Right cardiac atrium (tissue), 5 donors: ENCODE data around the gene RNASEH2A. TPM values are rescaled to one million over a fixed set of nuclear protein-coding genes. Genes with fewer than 3 reads are reported as not detected.

Experiments used
- ATAC-seq, 2 donors: fragments of 200-7000 bp; cut with Tn5 transposase; one replicate each; pipeline versions ENCODE4 v1.8.0 to v1.9.1; 2020; ENCODE audit warnings: moderate library complexity in 2 of 2, mild to moderate bottlenecking in 1 of 2
- DNase-seq, 3 donors: peaks; one replicate each; pipeline ENCODE4 v3.0.0-alpha.2; 2020
- H3K27ac ChIP-seq: one replicate; pipeline ENCODE4 v1.5.1; 2013; ENCODE audit warnings: mild to moderate bottlenecking, low read length, control low read depth, moderate library complexity
- H3K27me3 ChIP-seq: one replicate; pipeline ENCODE4 v1.6.1; 2013; ENCODE audit not compliant: control insufficient read depth, insufficient read depth
- H3K4me1 ChIP-seq: one replicate; pipeline ENCODE4 v1.6.1; 2013; ENCODE audit warnings: low read length; ENCODE audit not compliant: control insufficient read depth, insufficient read depth
- H3K4me3 ChIP-seq: one replicate; pipeline ENCODE4 v1.5.1; 2013; ENCODE audit warnings: low read length, control low read depth
- H3K9me3 ChIP-seq: one replicate; pipeline ENCODE4 v1.6.1; 2013; ENCODE audit warnings: low read length; ENCODE audit not compliant: control insufficient read depth
- WGBS: extraction: QIAGEN DNeasy Blood & Tissue Kit; methylation state at CpG from one replicate; pipeline ENCODE4 v1.1.7; 2013; 5-methylcytosine and 5-hydroxymethylcytosine counted together
- intact Hi-C, 4 donors: fragments of 100-400 bp; cut with DNase I; formaldehyde crosslinking; loops; one replicate each; pipeline versions ENCODE4 v1.11.0 to v1.14.0; 2022 to 2023
- polyA plus RNA-seq: library from polyadenylated mRNA; stranded (reverse); fragments of 200-250 nt; gene quantifications from one replicate; pipeline ENCODE4 v1.2.3, GENCODE V29; 2013
- total RNA-seq, 4 donors: library from RNA; stranded (reverse); fragmentation: NEBNext Ultra II Directional; extraction: Animal tissue kit (Norgen Biotek cat#: 25700); gene quantifications; one replicate each; pipeline ENCODE4 v1.2.1, GENCODE V29; 2021
- donor health status: healthy with polysubstance abuse.
- donor health status: DM: no; HTN: yes; CAD: no.
- donor health status: DM: no; HTN: no; CAD: no.
- donor health status: DM: no; HTN: yes; CAD: no; lungs with severe emphysema.
- donor health status: DM: yes; HTN: yes; CAD: no.

The RNASEH2A gene
- total and polyA plus RNA-seq, 5 donors = 2.6 to 4.6 (median 3.5) TPM

DNA sequence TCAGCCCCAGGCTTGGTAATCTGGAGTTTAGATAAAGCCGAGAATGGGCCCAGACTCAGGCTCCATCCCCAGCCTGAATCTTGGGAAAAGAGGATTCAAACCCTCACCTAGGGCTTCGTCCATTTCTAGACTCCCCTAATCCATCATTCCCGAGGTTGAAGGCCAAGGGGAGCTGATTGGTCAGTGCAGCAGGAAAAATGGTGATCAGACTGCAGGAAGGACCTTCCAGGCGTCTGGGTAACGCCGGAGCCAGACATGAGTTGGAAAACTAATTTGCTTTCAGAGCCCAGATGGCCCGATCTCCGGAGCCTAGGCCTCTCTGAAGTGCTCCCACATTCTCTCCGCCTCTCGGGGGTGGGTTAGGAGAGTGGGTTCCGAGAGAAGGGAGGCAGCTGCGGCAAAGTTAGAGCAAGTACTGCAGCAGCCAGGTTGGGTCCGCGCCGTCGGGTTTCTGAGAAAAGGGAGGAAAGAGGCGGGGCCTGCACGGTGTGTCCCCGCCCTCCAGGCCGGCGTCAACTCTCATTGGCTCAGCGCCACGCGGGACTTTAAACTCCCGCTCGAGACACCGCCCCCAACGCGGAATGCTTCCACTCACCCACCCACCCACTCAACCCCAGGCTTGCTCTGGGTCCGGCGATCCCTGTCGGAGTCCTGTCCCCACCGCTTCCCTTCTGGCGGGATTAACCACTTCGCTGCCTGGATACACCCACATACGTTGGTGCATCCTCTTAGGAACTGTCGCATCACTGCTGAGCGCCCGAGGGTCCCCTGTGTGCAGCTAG, 28.8 kb downstream of the RNASEH2A start:
- 7% methylated on average over 39 of the region's 39 CpGs for WGBS
- DNase-seq (peak; percentile 31 to 70 (median 62)), ATAC-seq (no peak)
- Histone ChIP-seq H3K27ac (no peak overlapping the region), H3K4me1 (peaks cover 2% of the 10 kb centered on the region), H3K9me3 (no peaks in the 10 kb centered on the region), H3K4me3 (no peak overlapping the region), H3K27me3 (no peaks in the 10 kb centered on the region)
- intact Hi-C loops = no loop called here

DNA sequence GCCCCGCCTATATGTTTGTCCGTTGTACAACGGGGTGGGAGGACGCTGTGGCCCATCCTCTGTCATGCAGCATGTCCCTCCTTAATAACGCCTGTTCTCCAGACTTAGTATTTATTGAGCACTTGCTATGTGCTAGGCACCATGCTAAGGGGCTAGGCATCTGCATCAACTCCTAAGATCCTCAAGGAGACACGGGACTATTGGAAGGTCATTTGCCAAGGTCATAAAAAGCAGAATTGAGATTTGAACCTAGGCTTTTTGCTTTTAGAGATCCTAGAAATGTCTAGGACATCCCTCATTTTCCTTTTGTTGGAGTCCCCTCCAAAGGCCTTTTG, 30.1 kb downstream of the RNASEH2A start:
- DNase-seq = no peak
- Histone ChIP-seq H3K4me1 (peaks cover 2% of the 10 kb centered on the region), H3K27me3 (no peaks in the 10 kb centered on the region)

DNA sequence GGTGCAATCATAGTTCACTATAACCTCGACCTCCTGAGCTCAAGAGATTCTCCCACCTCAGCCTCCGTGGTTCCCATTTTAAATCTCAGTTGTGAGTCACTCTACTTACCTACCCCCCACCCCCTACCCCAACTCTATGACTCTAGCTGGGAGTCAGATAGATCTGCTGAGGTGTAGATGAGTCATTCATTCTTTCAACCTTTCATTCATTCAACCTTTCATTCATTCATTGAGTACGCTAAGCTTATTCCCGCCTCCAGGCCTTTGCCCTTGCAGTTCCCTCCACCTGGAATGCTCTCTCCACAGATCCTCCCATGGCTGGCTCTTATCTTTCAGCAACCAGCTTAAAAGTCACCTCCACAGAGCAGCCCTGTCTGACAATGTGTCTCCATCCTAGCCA, 30.8 kb downstream of the RNASEH2A start:
- no peak overlapping the region for H3K27ac ChIP-seq
- H3K4me1 ChIP-seq = peaks cover 2% of the 10 kb centered on the region
- no peak for ATAC-seq
- DNase-seq = no peak
- 84% methylated on average over 4 of the region's 4 CpGs for WGBS
- intact Hi-C loops = no loop called here
- H3K4me3 ChIP-seq = no peak overlapping the region
- no peaks in the 10 kb centered on the region for H3K9me3 ChIP-seq
- H3K27me3 ChIP-seq = no peaks in the 10 kb centered on the region

More for the DNA sequence above, 30.1 kb downstream of the RNASEH2A start:
- 7% methylated on average over 6 of the region's 6 CpGs for WGBS
- no peak for ATAC-seq
- Histone ChIP-seq H3K4me3 (no peak overlapping the region), H3K27ac (no peak overlapping the region), H3K9me3 (no peaks in the 10 kb centered on the region)
- intact Hi-C loops = no loop called here

DNA sequence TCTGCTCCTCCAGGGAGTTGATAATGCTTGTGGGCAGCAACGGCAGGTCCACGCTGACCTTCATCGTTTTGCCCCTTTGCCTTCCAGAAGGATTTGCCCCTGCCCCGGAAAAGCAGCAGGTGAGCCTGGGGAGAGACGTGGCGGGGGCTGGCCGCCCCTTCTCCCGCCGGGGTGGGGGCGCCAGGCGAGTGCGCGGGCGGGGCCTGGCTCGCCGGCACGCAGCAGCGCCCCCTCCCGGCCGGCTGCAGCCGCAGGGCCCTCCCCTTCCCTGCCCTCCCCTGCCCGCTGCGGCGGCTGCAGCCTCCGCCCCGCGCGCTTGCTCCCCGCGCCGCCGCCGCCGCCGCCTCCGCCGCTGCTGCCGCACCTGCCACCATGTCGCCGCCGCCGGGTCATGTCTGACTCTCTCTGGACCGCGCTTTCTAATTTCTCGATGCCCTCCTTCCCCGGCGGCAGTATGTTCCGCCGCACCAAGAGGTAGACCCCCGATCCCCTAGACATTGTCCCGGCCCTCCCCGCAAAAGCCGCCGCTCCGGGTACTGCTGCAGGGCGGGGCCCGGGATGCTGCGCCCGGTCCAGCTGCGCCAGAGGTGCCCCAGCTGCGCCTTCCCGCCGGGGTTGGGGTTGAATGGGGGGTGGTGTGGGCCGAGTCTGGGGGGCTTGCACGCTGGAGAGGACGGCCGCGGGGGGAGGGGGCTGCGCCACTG, 31.9 kb downstream of the RNASEH2A start, which contains the start of gene MAST1:
Gene MAST1, plus strand, starts transcription at position 334 of the 704 bp plus-strand sequence. Its CDS starts 58 bp downstream, at position 392.
- Histone ChIP-seq H3K9me3 (no peaks in the 10 kb centered on the region), H3K27ac (no peak within 1 kb of the TSS), H3K27me3 (no peaks in the 10 kb centered on the region), H3K4me1 (peaks cover 2% of the 10 kb centered on the region), H3K4me3 (peak within 1 kb of the TSS; percentile 38)
- intact Hi-C loops = no loop called here
- 1% methylated on average over 67 of the region's 69 CpGs for WGBS
- peak; percentile 44 to 47 for ATAC-seq
- DNase-seq = peak; percentile 18 to 68 (median 62)

DNA sequence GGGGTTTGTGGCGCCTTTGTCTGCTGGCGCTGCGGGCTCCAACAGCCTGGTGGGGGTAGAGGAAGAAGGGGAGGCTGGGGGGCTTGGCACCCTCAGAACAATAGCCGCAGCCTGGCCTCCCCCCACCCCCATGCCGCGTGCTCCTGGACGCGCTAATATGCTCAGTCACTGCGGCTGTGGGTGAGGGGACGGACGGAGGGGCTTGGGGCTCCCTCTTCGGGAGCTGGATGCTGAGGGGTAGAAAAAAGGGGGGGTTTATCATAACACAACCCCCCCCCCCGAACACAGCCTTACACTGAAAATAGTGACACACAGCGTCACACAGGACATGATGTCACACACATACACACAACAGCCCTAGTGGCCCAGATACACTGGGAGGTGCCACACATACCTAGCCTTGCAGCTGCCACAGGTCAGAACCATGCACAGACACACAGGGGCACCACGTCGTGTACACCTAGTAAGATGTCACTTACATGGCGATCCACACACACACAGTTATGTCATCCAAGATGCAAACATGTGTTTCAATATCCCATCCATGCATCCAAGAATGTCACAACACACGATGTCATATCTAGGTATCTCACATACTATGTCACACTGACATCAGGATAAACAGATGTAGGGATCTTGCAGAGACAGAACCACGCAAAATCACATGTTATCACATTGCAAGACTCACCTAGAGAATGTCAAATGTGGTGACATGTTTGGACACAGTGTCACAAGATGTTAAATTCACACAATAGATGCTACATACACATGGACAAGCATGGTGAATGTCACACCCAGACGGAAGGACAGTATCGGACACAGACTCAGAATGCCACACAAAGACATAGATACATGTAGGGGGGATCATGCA, 32.7 kb downstream of the RNASEH2A start:
- WGBS = 20% methylated on average over 21 of the region's 21 CpGs
- DNase-seq (no peak), ATAC-seq (no peak)
- Histone ChIP-seq H3K27me3 (no peaks in the 10 kb centered on the region), H3K27ac (no peak overlapping the region), H3K4me1 (peaks cover 2% of the 10 kb centered on the region), H3K9me3 (no peaks in the 10 kb centered on the region), H3K4me3 (peak overlapping the region; percentile 38)
- intact Hi-C loops = no loop called here

DNA sequence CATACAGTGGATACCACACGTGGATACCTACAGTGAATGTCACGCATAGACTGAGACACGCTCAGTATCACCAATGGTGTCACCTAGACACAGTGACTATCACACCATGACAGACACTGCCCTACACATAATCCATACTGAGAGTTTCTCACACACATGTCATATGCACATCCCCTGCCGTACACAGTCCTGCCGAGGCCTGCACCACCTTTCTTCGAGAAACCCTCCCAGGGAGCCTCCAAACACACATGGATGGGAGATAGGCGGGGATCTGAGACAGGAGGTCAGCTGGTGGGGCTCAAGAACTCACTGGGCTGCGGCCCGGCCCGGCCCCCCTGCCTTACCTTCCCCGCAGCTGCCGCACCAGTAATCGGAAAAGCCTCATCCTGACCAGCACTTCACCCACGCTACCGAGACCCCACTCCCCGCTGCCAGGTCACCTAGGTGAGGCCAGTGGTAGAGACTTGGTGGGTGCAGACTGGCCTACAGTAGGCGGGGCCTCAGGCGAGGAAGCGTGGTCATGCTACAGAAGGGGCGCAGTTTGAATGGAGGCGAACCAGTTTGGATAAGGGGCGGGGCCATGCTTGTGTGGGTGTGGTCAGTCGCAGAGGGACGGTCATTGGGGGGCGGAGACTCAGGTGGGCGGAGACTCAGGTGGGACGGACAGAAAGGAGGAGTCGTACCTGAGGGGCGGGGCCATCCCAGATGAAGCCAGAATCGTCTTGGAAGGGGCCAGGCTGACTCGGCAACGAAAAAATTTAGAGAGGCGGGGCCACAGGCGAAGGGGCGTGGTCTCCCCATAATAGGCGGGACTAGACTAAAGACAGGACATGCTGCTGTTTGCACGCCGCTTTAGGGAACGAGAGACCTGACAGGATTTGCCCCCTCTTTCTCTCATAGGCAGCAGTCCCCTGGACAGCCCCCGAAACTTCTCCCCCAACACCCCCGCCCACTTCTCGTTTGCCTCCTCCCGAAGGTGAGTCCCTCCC, 34.0 kb downstream of the RNASEH2A start:
- Histone ChIP-seq H3K27me3 (no peaks in the 10 kb centered on the region), H3K4me3 (no peak overlapping the region), H3K27ac (no peak overlapping the region), H3K9me3 (no peaks in the 10 kb centered on the region), H3K4me1 (peaks cover 2% of the 10 kb centered on the region)
- WGBS = 23% methylated on average over 43 of the region's 43 CpGs
- DNase-seq (peak; percentile 52 to 78 (median 67)), ATAC-seq (peak; percentile 45 to 55)
- intact Hi-C loops = loop anchor here in 1 of 4 donors (10.0 kb wide), 1 partner anchor 166 kb away; no protein-coding TSS in a partner anchor

DNA sequence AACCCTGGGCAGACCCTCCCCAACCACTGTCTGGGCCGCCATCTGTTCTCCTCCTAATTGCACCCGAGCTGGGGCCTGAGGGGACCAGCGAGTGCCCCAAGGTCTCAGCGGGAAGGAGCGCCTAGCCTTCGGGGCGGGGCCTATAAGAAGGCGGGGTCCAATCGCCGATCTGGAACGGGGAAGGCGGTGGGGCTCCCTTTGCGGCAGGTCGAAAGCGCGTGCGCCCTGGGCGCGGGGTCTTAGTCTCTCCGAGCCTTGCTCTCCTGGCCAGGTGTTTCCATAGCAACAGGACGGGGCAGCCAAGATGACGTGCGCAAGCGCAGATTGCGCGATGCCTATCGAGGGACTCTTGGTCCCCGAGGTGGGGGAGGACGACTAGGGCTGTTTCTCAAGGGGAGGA, 34.7 kb downstream of the RNASEH2A start:
- Histone ChIP-seq H3K4me3 (no peak overlapping the region), H3K27ac (no peak overlapping the region), H3K9me3 (no peaks in the 10 kb centered on the region), H3K4me1 (peaks cover 2% of the 10 kb centered on the region), H3K27me3 (no peaks in the 10 kb centered on the region)
- ATAC-seq = peak; percentile 5 to 9
- peak in 2 of 3 donors; percentile 54 to 64 for DNase-seq
- intact Hi-C loops = loop anchor here in 1 of 4 donors (10.0 kb wide), 1 partner anchor 166 kb away; no protein-coding TSS in a partner anchor
- 2% methylated on average over 29 of the region's 29 CpGs for WGBS

DNA sequence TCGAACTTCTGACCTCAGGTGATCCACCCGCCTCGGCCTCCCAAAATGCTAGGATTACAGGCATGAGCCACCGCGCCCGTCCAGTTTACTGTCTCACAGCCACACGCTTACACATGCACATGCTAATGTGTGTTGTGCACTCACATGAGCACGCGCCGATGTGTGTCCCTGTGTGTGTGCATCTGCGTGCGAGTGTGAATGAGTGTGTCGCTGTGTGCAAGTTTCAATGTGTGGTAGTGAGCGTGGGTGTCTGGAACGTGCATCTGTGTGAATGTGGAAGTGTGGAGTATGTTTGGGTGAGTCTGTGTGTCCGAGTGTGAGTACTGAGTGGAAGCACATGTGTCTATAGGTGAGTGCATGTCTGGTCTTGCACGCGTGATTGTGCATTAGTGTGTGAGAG, 36.1 kb downstream of the RNASEH2A start:
- H3K27ac ChIP-seq = no peak overlapping the region
- intact Hi-C loops = loop anchor here in 1 of 4 donors (10.0 kb wide), 1 partner anchor 168 kb away; no protein-coding TSS in a partner anchor
- no peak overlapping the region for H3K4me3 ChIP-seq
- DNase-seq (no peak), ATAC-seq (no peak)
- no peaks in the 10 kb centered on the region for H3K9me3 ChIP-seq
- 94% methylated on average over 18 of the region's 18 CpGs for WGBS
- H3K4me1 ChIP-seq = peaks cover 2% of the 10 kb centered on the region
- H3K27me3 ChIP-seq = no peaks in the 10 kb centered on the region

DNA sequence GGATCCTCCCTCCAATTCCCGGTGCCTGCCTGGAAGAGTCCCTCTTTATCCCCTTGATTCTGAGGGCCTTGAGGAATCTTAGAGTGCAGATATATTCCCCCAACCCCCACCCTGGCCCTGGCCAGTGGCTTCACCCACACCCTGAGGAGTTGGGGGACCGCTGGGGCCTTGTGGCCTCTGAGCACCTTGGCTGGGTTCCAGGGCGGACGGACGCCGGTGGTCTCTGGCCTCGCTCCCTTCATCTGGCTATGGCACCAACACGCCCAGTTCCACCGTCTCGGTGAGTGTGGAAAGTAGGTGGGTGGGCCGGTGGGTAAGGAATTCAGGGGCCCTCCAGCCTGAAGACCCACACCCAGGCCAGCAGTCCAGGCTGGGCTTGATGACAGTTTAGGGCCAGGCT, 36.9 kb downstream of the RNASEH2A start:
- Histone ChIP-seq H3K4me3 (no peak overlapping the region), H3K9me3 (no peaks in the 10 kb centered on the region), H3K27ac (no peak overlapping the region), H3K27me3 (no peaks in the 10 kb centered on the region), H3K4me1 (no peaks in the 10 kb centered on the region)
- DNase-seq (no peak), ATAC-seq (no peak)
- WGBS = 83% methylated on average over 11 of the region's 11 CpGs
- intact Hi-C loops = loop anchor here in 1 of 4 donors (10.0 kb wide), 1 partner anchor 169 kb away; no protein-coding TSS in a partner anchor
